ENCODE measurements around the gene NUDT16L1.

DNA sequence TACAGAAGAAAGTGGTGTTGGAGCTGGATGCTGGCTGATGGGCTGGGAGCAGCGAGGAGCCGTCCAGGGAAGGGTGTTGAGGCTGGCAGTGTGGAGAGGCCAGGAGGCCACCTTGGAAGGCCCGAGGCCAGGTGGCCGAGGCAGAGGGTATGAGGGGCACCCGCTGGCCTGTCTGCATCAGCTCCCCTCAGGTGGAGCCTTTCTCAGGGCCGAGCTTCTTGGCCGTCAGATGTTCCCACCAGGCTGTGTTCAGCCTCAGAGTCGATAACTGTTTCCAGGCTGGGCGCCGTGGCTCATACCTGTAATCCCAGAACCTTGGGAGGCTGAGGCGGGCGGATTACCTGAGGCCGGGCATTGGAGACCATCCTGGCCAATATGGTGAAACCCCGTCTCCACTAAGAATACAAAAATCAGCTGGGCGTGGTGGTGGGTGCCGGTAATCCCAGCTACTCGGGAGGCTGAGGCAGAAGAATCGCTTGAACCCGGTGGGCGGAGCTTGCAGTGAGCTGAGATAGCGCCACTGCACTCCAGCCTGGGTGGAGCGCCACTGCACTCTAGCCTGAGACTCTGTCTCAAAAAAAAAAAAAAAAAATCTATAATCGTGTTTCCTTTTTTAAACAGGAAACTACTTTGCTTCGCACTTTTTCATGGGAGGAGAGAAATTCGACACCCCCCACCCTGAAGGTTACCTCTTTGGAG lies 43.5 kb upstream of the NUDT16L1 start:
- no peak for TF ChIP-seq TAF1 (IDR thresholded peaks at IDR 0.05; ENCODE audit: low read depth)
- TF ChIP-seq, protein P1, sequence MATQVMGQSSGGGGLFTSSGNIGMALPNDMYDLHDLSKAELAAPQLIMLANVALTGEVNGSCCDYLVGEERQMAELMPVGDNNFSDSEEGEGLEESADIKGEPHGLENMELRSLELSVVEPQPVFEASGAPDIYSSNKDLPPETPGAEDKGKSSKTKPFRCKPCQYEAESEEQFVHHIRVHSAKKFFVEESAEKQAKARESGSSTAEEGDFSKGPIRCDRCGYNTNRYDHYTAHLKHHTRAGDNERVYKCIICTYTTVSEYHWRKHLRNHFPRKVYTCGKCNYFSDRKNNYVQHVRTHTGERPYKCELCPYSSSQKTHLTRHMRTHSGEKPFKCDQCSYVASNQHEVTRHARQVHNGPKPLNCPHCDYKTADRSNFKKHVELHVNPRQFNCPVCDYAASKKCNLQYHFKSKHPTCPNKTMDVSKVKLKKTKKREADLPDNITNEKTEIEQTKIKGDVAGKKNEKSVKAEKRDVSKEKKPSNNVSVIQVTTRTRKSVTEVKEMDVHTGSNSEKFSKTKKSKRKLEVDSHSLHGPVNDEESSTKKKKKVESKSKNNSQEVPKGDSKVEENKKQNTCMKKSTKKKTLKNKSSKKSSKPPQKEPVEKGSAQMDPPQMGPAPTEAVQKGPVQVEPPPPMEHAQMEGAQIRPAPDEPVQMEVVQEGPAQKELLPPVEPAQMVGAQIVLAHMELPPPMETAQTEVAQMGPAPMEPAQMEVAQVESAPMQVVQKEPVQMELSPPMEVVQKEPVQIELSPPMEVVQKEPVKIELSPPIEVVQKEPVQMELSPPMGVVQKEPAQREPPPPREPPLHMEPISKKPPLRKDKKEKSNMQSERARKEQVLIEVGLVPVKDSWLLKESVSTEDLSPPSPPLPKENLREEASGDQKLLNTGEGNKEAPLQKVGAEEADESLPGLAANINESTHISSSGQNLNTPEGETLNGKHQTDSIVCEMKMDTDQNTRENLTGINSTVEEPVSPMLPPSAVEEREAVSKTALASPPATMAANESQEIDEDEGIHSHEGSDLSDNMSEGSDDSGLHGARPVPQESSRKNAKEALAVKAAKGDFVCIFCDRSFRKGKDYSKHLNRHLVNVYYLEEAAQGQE (IDR thresholded peaks at IDR 0.05; ENCODE audit: low read depth) = no peak
- TF ChIP-seq CREB1 (IDR thresholded peaks at IDR 0.05; ENCODE audit: low read depth) = no peak
- TF ChIP-seq, protein P2, sequence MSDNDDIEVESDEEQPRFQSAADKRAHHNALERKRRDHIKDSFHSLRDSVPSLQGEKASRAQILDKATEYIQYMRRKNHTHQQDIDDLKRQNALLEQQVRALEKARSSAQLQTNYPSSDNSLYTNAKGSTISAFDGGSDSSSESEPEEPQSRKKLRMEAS (IDR thresholded peaks at IDR 0.05) = no peak
- TF ChIP-seq ZBTB7A (IDR thresholded peaks at IDR 0.05; ENCODE audit: low read depth) = no peak
- no peak for TF ChIP-seq EGR1 (IDR thresholded peaks at IDR 0.05)
- TF ChIP-seq, protein P3, sequence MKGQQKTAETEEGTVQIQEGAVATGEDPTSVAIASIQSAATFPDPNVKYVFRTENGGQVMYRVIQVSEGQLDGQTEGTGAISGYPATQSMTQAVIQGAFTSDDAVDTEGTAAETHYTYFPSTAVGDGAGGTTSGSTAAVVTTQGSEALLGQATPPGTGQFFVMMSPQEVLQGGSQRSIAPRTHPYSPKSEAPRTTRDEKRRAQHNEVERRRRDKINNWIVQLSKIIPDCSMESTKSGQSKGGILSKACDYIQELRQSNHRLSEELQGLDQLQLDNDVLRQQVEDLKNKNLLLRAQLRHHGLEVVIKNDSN (IDR thresholded peaks at IDR 0.05) = no peak
- TF ChIP-seq YY1 (IDR thresholded peaks at IDR 0.05; ENCODE audit: low read depth) = no peak
- TF ChIP-seq RAD21 (IDR thresholded peaks at IDR 0.05; ENCODE audit: low read depth) = no peak
- no peak for TF ChIP-seq EP300 (IDR thresholded peaks at IDR 0.05; ENCODE audit: borderline replicate concordance)
